Activated CD4-positive, alpha-beta T cell treated with anti-CD3 and anti-CD28 coated beads, Interleukin-2, Interleukin-6, amounts not matched to agents 100 ng/mL and 50 ng/mL, durations not matched to agents 16 hours and 8 hours (primary cell): Measurements from ENCODE around the gene CNIH4.
"Not testable (repeated sequence)": the region's sequence is repeated elsewhere in the genome, so short reads cannot be mapped to it uniquely, and the experiment has no call there.

Source experiments
- DNase-seq: peaks from one replicate; pipeline ENCODE4 v3.0.0-alpha.2; 2020

The CNIH4 gene

GRCh38 chr1:224404916-224405603, 48.4 kb downstream of the CNIH4 start:
- no peak for DNase-seq

GRCh38 chr1:224405604-224405970, 48.9 kb downstream of the CNIH4 start:
- no peak for DNase-seq

- no peak for DNase-seq
These were observed 49.5 kb downstream of the CNIH4 start for GRCh38 chr1:224406216-224406615.

- no peak for DNase-seq
These were observed 51.1 kb downstream of the CNIH4 start for GRCh38 chr1:224407571-224408293.

GRCh38 chr1:224408294-224408590, 51.6 kb downstream of the CNIH4 start:
- DNase-seq: no peak

- no peak for DNase-seq
These were observed 55.1 kb downstream of the CNIH4 start for GRCh38 chr1:224411766-224412165.

- no peak for DNase-seq
These were observed 63.4 kb downstream of the CNIH4 start for GRCh38 chr1:224420106-224420505.

- no peak for DNase-seq
These were observed 68.7 kb downstream of the CNIH4 start for GRCh38 chr1:224425279-224425884.

GRCh38 chr1:224426869-224427268, 70.2 kb downstream of the CNIH4 start:
- DNase-seq: not testable (repeated sequence)

- DNase-seq: no peak
These were observed 70.7 kb downstream of the CNIH4 start for GRCh38 chr1:224427346-224427745.

GRCh38 chr1:224428713-224429112, 72.0 kb downstream of the CNIH4 start:
- not testable (repeated sequence) for DNase-seq
